ENCODE measurements around the gene PVRIG.
"Not testable (repeated sequence)": the region's sequence is repeated elsewhere in the genome, so short reads cannot be mapped to it uniquely, and the experiment has no call there.

The PVRIG gene

GRCh38 chr7:100267648-100268047, 47.9 kb downstream of the PVRIG start:
- Histone ChIP-seq H2AK5ac (ENCODE audit: low read length, severe bottlenecking) (no peak overlapping the region), H3K4me2 (ENCODE audit: low read length, poor library complexity, severe bottlenecking) (no peak overlapping the region), H3K4me1 (ENCODE audit: control insufficient read depth, insufficient read depth, low read depth, low read length) (peaks cover 21% of the 10 kb centered on the region), H2BK120ac (ENCODE audit: low read depth, low read length) (no peak overlapping the region), H3K79me1 (replicated peaks; ENCODE audit: low read length, poor library complexity, severe bottlenecking) (peaks cover 25% of the 10 kb centered on the region), H2BK15ac (ENCODE audit: low read depth, poor library complexity, severe bottlenecking) (no peak overlapping the region), H2AFZ (ENCODE audit: low read depth, low read length) (no peak overlapping the region), H3K18ac (ENCODE audit: low read depth in 1 of 2, low read length in 2 of 2) (no peak overlapping the region), H3K27me3 (ENCODE audit: control insufficient read depth in 1 of 2, insufficient read depth in 1 of 2, low read length in 2 of 2) (no peaks in the 10 kb centered on the region), H3K4me3 (ENCODE audit: insufficient read depth in 1 of 2, low read depth in 1 of 2, low read length in 2 of 2) (no peak overlapping the region), H3K9me3 (ENCODE audit: control insufficient read depth, low read length) (no peaks in the 10 kb centered on the region), H3K36me3 (ENCODE audit: control insufficient read depth in 1 of 2, insufficient read depth in 2 of 2, low read depth in 1 of 2, low read length in 2 of 2) (peaks cover 0 to 6% of the 10 kb centered on the region in 2 experiments), H3K23ac (ENCODE audit: low read length in 2 of 2) (no peak overlapping the region), H3K4ac (ENCODE audit: low read depth in 1 of 2, low read length in 2 of 2) (no peak overlapping the region), H4K8ac (ENCODE audit: low read length) (no peak overlapping the region), H3K14ac (ENCODE audit: low read length in 2 of 2) (no peak overlapping the region), H2BK5ac (ENCODE audit: low read depth, low read length, poor library complexity, severe bottlenecking) (no peak overlapping the region), H3K27ac (ENCODE audit: low read length, poor library complexity, severe bottlenecking) (no peak overlapping the region), H3K9ac (ENCODE audit: low read length) (no peak overlapping the region), H2BK12ac (ENCODE audit: low read length in 2 of 2) (no peak overlapping the region), H4K91ac (ENCODE audit: low read length) (no peak overlapping the region)
- no peak for DNase-seq
- WGBS: 96% methylated on average over 6 of the region's 6 CpGs

DNA sequence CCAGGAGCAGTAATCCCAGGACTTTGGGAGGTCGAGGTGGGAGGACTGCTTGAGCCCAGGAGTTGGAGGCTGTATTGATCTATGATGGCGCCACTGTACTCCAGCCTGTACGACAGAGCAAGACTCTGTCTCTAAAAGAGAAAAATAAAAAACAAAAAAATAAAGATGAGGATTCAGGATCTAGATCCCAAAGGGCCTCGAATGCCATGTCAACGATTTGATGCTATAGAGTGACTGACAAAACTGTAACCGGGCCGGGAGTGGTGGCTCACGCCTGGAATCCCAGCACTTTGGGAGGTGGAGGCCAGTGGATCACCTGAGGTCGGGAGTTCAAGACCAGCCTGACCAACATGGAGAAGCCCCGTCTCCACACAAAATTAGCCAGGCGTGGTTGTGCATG, 49.1 kb downstream of the PVRIG start:
- H4K8ac ChIP-seq (ENCODE audit: low read length); H3K9ac ChIP-seq (ENCODE audit: low read length); H3K27ac ChIP-seq (ENCODE audit: low read length, poor library complexity, severe bottlenecking); H3K36me3 ChIP-seq (ENCODE audit: control insufficient read depth in 1 of 2, insufficient read depth in 2 of 2, low read depth in 1 of 2, low read length in 2 of 2); H2AK5ac ChIP-seq (ENCODE audit: low read length, severe bottlenecking); H3K27me3 ChIP-seq (ENCODE audit: control insufficient read depth in 1 of 2, insufficient read depth in 1 of 2, low read length in 2 of 2); H3K9me3 ChIP-seq (ENCODE audit: control insufficient read depth, low read length); H2BK5ac ChIP-seq (ENCODE audit: low read depth, low read length, poor library complexity, severe bottlenecking); H3K18ac ChIP-seq (ENCODE audit: low read depth in 1 of 2, low read length in 2 of 2); H3K4me2 ChIP-seq (ENCODE audit: low read length, poor library complexity, severe bottlenecking); DNase-seq; H2AFZ ChIP-seq (ENCODE audit: low read depth, low read length); H3K23ac ChIP-seq (ENCODE audit: low read length in 2 of 2); H3K14ac ChIP-seq (ENCODE audit: low read length in 2 of 2); H3K4ac ChIP-seq (ENCODE audit: low read depth in 1 of 2, low read length in 2 of 2); H3K4me3 ChIP-seq (ENCODE audit: insufficient read depth in 1 of 2, low read depth in 1 of 2, low read length in 2 of 2); H2BK15ac ChIP-seq (ENCODE audit: low read depth, poor library complexity, severe bottlenecking); H2BK120ac ChIP-seq (ENCODE audit: low read depth, low read length); H2BK12ac ChIP-seq (ENCODE audit: low read length in 2 of 2); H4K91ac ChIP-seq (ENCODE audit: low read length): not testable (repeated sequence)
- H3K79me1 ChIP-seq (replicated peaks; ENCODE audit: low read length, poor library complexity, severe bottlenecking): peaks cover 18% of the 10 kb centered on the region
- H3K4me1 ChIP-seq (ENCODE audit: control insufficient read depth, insufficient read depth, low read depth, low read length): peaks cover 21% of the 10 kb centered on the region
- WGBS: 95% methylated on average over 8 of the region's 11 CpGs

DNA sequence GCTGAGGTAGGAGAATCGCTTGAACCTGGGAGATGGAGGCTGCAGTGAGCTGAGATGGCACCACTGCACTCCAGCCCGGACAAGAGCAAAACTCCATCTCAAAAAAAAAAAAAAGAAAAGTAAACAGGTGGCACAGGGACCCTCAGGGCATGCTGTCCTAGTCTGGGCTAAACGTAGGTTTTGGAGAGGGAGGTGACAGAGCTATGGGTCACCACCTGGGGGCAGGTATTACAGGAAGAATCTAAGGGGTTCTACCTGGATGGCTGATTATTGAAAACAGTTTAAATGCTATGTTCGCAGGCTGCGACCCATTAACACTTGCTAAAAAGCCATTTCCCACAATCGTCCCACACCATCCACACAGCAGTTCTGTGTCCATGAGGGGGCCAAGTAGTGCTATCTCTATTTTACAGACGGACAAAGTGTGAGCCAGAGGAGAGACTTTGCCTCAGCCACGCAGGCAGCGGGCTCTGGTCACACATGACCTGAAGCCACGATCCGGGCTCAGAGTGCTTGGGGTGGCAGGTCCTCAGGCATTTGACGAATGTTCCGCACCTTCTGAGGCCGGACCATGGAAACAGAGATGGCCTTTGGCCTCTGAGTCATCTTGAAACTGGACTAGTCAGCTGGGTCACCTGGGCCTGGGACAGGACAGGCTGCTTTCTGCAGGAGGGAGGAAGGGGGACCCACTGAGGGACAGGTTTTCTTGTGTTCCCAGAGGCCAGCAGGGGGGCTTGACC, 49.7 kb downstream of the PVRIG start:
- H2AK5ac ChIP-seq (ENCODE audit: low read length, severe bottlenecking); H2BK12ac ChIP-seq (ENCODE audit: low read length in 2 of 2); H2BK5ac ChIP-seq (ENCODE audit: low read depth, low read length, poor library complexity, severe bottlenecking); H3K36me3 ChIP-seq (ENCODE audit: control insufficient read depth in 1 of 2, insufficient read depth in 2 of 2, low read depth in 1 of 2, low read length in 2 of 2); H3K4me3 ChIP-seq (ENCODE audit: insufficient read depth in 1 of 2, low read depth in 1 of 2, low read length in 2 of 2); H4K8ac ChIP-seq (ENCODE audit: low read length); H3K9me3 ChIP-seq (ENCODE audit: control insufficient read depth, low read length); H2BK120ac ChIP-seq (ENCODE audit: low read depth, low read length); H3K9ac ChIP-seq (ENCODE audit: low read length); H3K4ac ChIP-seq (ENCODE audit: low read depth in 1 of 2, low read length in 2 of 2); H3K18ac ChIP-seq (ENCODE audit: low read depth in 1 of 2, low read length in 2 of 2); H3K14ac ChIP-seq (ENCODE audit: low read length in 2 of 2); H3K23ac ChIP-seq (ENCODE audit: low read length in 2 of 2); H3K27ac ChIP-seq (ENCODE audit: low read length, poor library complexity, severe bottlenecking); H2BK15ac ChIP-seq (ENCODE audit: low read depth, poor library complexity, severe bottlenecking); H2AFZ ChIP-seq (ENCODE audit: low read depth, low read length); H3K27me3 ChIP-seq (ENCODE audit: control insufficient read depth in 1 of 2, insufficient read depth in 1 of 2, low read length in 2 of 2); H4K91ac ChIP-seq (ENCODE audit: low read length): not testable (repeated sequence)
- Histone ChIP-seq H3K4me1 (ENCODE audit: control insufficient read depth, insufficient read depth, low read depth, low read length) (peaks cover 21% of the 10 kb centered on the region), H3K4me2 (ENCODE audit: low read length, poor library complexity, severe bottlenecking) (peak overlapping the region; percentile 55), H3K79me1 (replicated peaks; ENCODE audit: low read length, poor library complexity, severe bottlenecking) (peaks cover 13% of the 10 kb centered on the region)
- 52% methylated on average over 9 of the region's 14 CpGs for WGBS
- DNase-seq: peak; percentile 45

DNA sequence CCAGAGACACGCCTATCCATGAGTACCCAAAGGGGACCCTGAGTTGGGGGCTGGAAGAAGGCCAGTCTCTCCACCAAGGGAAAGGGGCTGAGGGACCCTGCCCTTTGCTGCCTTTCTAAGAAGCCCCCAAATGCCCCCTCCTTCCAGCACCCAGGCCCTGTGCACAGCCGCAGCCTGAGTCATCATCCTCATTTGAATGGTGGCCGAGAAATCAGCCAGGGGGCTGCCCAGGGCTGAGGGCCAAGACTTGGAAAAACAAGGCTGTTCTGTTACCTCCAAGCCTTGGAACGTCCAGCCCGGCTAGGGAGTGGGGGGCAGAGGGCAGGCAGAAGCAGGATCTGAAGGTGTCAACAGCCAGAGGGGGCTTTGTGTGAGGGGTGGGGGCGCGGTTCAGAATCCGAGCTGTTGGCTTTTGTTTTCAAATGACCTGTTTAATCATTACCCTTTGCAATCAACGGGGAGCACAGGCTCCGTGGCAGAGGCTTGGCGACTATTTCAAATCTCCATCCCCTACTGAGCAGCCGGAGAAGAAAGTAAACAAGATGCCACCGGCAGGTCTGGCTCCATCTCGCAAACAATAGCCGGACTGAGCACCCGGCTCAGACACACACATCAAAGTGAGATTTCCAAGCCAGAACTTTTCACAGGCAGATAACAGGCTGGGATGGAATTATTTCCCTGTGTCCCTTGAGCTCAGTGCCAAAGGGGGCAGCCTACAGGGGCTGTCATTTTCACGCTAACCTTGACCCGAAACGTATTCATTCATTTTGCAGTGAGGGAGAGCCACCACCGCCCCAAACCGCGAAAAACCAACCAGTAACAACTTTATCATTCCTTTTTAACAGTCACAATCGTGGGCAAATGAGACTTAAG, 50.5 kb downstream of the PVRIG start:
- peak overlapping the region; percentile 61 for H3K9ac ChIP-seq (ENCODE audit: low read length)
- not testable (repeated sequence) for H3K36me3 ChIP-seq (ENCODE audit: control insufficient read depth in 1 of 2, insufficient read depth in 2 of 2, low read depth in 1 of 2, low read length in 2 of 2); H2BK5ac ChIP-seq (ENCODE audit: low read depth, low read length, poor library complexity, severe bottlenecking); H2BK12ac ChIP-seq (ENCODE audit: low read length in 2 of 2); H4K91ac ChIP-seq (ENCODE audit: low read length); H3K9me3 ChIP-seq (ENCODE audit: control insufficient read depth, low read length); H3K4ac ChIP-seq (ENCODE audit: low read depth in 1 of 2, low read length in 2 of 2); H2BK120ac ChIP-seq (ENCODE audit: low read depth, low read length); H3K23ac ChIP-seq (ENCODE audit: low read length in 2 of 2); H4K8ac ChIP-seq (ENCODE audit: low read length); H2AK5ac ChIP-seq (ENCODE audit: low read length, severe bottlenecking); H3K18ac ChIP-seq (ENCODE audit: low read depth in 1 of 2, low read length in 2 of 2); H3K27me3 ChIP-seq (ENCODE audit: control insufficient read depth in 1 of 2, insufficient read depth in 1 of 2, low read length in 2 of 2); H3K14ac ChIP-seq (ENCODE audit: low read length in 2 of 2); H2AFZ ChIP-seq (ENCODE audit: low read depth, low read length); H2BK15ac ChIP-seq (ENCODE audit: low read depth, poor library complexity, severe bottlenecking)
- WGBS: 7% methylated on average over 13 of the region's 23 CpGs
- DNase-seq: peak; percentile 44
- peak overlapping the region; percentile 28 to 72 for H3K4me3 ChIP-seq (ENCODE audit: insufficient read depth in 1 of 2, low read depth in 1 of 2, low read length in 2 of 2)
- H3K27ac ChIP-seq (ENCODE audit: low read length, poor library complexity, severe bottlenecking): peak overlapping the region; percentile 6
- H3K79me1 ChIP-seq (replicated peaks; ENCODE audit: low read length, poor library complexity, severe bottlenecking): peaks cover 12% of the 10 kb centered on the region
- H3K4me2 ChIP-seq (ENCODE audit: low read length, poor library complexity, severe bottlenecking): peak overlapping the region; percentile 55
- peaks cover 19% of the 10 kb centered on the region for H3K4me1 ChIP-seq (ENCODE audit: control insufficient read depth, insufficient read depth, low read depth, low read length)

All from mesenchymal stem cell (in vitro differentiated cells and primary cell).